Neuronal stem cell (in vitro differentiated cells): ENCODE results near the gene CDC6.

Experiments used
- DNase-seq: peaks from one replicate; pipeline ENCODE4 v3.0.0-alpha.2; 2013; ENCODE audit warnings: low spot score
- H2AFZ ChIP-seq: one replicate; pipeline ENCODE4 v1.6.1; 2013; ENCODE audit warnings: mild to moderate bottlenecking, low read length, inconsistent platforms
- H2AK5ac ChIP-seq: 2 replicates; pipeline ENCODE4 v1.6.1; 2013; ENCODE audit warnings: low read depth, mild to moderate bottlenecking, inconsistent platforms, low read length, moderate library complexity, mixed read lengths
- H2BK120ac ChIP-seq: 2 replicates; pipeline ENCODE4 v1.6.1; 2013; ENCODE audit warnings: low read depth, mild to moderate bottlenecking, inconsistent platforms, low read length, moderate library complexity, mixed read lengths
- H2BK12ac ChIP-seq: one replicate; pipeline ENCODE4 v1.6.1; 2013; ENCODE audit warnings: low read length, inconsistent platforms
- H2BK15ac ChIP-seq: 2 replicates; pipeline ENCODE4 v1.6.1; 2013; ENCODE audit warnings: mild to moderate bottlenecking, low read length, inconsistent platforms, mixed read lengths
- H2BK5ac ChIP-seq: one replicate; pipeline ENCODE4 v1.6.1; 2013; ENCODE audit warnings: inconsistent platforms, mild to moderate bottlenecking, low read length, moderate library complexity
- H3K14ac ChIP-seq: one replicate; pipeline ENCODE4 v1.6.1; 2013; ENCODE audit warnings: low read length, inconsistent platforms
- H3K18ac ChIP-seq: 2 replicates; pipeline ENCODE4 v1.6.1; 2013; ENCODE audit warnings: low read length, inconsistent platforms
- H3K23ac ChIP-seq: 2 replicates; pipeline ENCODE4 v1.6.1; 2013; ENCODE audit warnings: low read depth, mild to moderate bottlenecking, mixed read lengths, low read length, inconsistent platforms; ENCODE audit not compliant: poor library complexity
- H3K27ac ChIP-seq: replicated peaks from 3 replicates; pipeline ENCODE4 v1.5.1; 2013; ENCODE audit warnings: low read length, inconsistent platforms
- H3K27me3 ChIP-seq, 3 experiments: 2 replicates each; pipeline ENCODE4 v1.6.1; 2013; ENCODE audit warnings: low read length in 3 of 3, mild to moderate bottlenecking in 2 of 3, inconsistent platforms in 1 of 3, low read depth in 1 of 3, mixed read lengths in 1 of 3, moderate library complexity in 1 of 3; ENCODE audit not compliant: control insufficient read depth in 3 of 3, insufficient read depth in 3 of 3
- H3K36me3 ChIP-seq, 2 donors: replicated peaks in 1 of 2; 2 replicates each; pipeline ENCODE4 v1.6.1; 2013; ENCODE audit warnings: low read length in 2 of 2; ENCODE audit not compliant: control insufficient read depth in 2 of 2, insufficient read depth in 2 of 2
- H3K4ac ChIP-seq: 2 replicates; pipeline ENCODE4 v1.6.1; 2013; ENCODE audit warnings: inconsistent platforms, mild to moderate bottlenecking, low read length, moderate library complexity
- H3K4me1 ChIP-seq, 2 donors: 1 replicate in 1 of 2; 2 replicates in 1 of 2; pipeline ENCODE4 v1.6.1; 2013; ENCODE audit warnings: low read length in 2 of 2, low read depth in 1 of 2; ENCODE audit not compliant: control insufficient read depth in 2 of 2, insufficient read depth in 1 of 2
- H3K4me2 ChIP-seq: one replicate; pipeline ENCODE4 v1.6.1; 2013; ENCODE audit warnings: mild to moderate bottlenecking, low read length, inconsistent platforms; ENCODE audit not compliant: insufficient read depth, poor library complexity, severe bottlenecking
- H3K4me3 ChIP-seq, 2 donors: 2 replicates each; pipeline ENCODE4 v1.5.1; 2013; ENCODE audit warnings: low read length in 2 of 2, mild to moderate bottlenecking in 2 of 2, inconsistent platforms in 1 of 2, moderate library complexity in 1 of 2
- H3K79me1 ChIP-seq: one replicate; pipeline ENCODE4 v1.6.1; 2013; ENCODE audit warnings: low read depth, mild to moderate bottlenecking, inconsistent platforms, low read length, moderate library complexity
- H3K9ac ChIP-seq: one replicate; pipeline ENCODE4 v1.6.1; 2013; ENCODE audit warnings: mild to moderate bottlenecking, low read depth, low read length, inconsistent platforms; ENCODE audit not compliant: poor library complexity
- H3K9me3 ChIP-seq, 2 donors: replicated peaks in 1 of 2; 2 replicates each; pipeline versions ENCODE3 to v1.6.1; 2013; ENCODE audit warnings: low read length in 2 of 2, mild to moderate bottlenecking in 2 of 2, inconsistent platforms in 1 of 2, low read depth in 1 of 2, mixed read lengths in 1 of 2, moderate library complexity in 1 of 2; ENCODE audit not compliant: control insufficient read depth in 2 of 2, insufficient read depth in 1 of 2
- H4K8ac ChIP-seq: one replicate; pipeline ENCODE4 v1.6.1; 2013; ENCODE audit warnings: low read depth, mild to moderate bottlenecking, inconsistent platforms, low read length, moderate library complexity
- H4K91ac ChIP-seq: one replicate; pipeline ENCODE4 v1.6.1; 2013; ENCODE audit warnings: low read length, low read depth, mild to moderate bottlenecking, inconsistent platforms; ENCODE audit not compliant: poor library complexity
- WGBS, 2 donors: extraction: QIAGEN DNeasy Blood & Tissue Kit; methylation state at CpG; one replicate each; pipeline ENCODE4 v1.1.7; 2013; ENCODE audit warnings: missing lambda C conversion rate in 2 of 2, mixed read lengths in 1 of 2; ENCODE audit not compliant: insufficient read length in 2 of 2, insufficient replicate concordance in 1 of 2; ENCODE audit errors: extremely low coverage in 2 of 2; 5-methylcytosine and 5-hydroxymethylcytosine counted together

The CDC6 gene

DNA sequence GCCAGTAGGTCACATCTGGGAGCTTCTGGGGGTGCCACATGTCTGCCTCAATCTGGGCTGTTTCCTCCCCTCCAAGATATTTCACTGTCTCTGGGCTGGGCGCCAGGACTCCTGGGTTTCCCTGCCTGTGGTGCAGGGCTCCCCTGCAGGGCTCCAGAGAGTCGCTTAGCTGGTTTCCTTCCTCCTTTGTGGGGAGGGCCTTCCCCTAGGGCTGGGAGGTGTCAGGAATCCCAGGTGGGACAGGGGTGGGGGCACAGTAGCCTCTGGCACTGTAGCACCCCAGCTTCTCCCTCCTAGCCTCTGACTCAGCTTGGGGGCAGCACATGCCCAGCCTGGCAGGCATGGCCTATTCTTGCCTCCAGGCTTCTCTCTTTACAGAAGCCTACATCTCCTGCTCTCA is 23.9 kb downstream of the CDC6 start:
- Histone ChIP-seq H3K4me3 (no peak overlapping the region), H3K9ac (no peak overlapping the region), H3K18ac (no peak overlapping the region), H2AFZ (no peak overlapping the region), H4K91ac (peak overlapping the region; percentile 89), H3K4me2 (no peak overlapping the region), H2BK5ac (no peak overlapping the region), H2AK5ac (no peak overlapping the region), H2BK15ac (no peak overlapping the region), H2BK120ac (no peak overlapping the region), H3K9me3 (peaks cover 0 to 3% of the 10 kb centered on the region in 2 donors), H3K14ac (no peak overlapping the region), H3K36me3 (no peaks in the 10 kb centered on the region), H4K8ac (no peak overlapping the region), H2BK12ac (peak overlapping the region; percentile 12), H3K27ac (no peak overlapping the region), H3K23ac (no peak overlapping the region), H3K27me3 (peaks cover 0 to 5% (median 0%) of the 10 kb centered on the region in 3 experiments), H3K4ac (no peak overlapping the region), H3K4me1 (peaks cover 21 to 33% of the 10 kb centered on the region in 2 donors), H3K79me1 (peaks cover 2% of the 10 kb centered on the region)
- DNase-seq: no peak
- WGBS, 2 donors: no CpG with 5 or more reads among the region's 2 CpGs

DNA sequence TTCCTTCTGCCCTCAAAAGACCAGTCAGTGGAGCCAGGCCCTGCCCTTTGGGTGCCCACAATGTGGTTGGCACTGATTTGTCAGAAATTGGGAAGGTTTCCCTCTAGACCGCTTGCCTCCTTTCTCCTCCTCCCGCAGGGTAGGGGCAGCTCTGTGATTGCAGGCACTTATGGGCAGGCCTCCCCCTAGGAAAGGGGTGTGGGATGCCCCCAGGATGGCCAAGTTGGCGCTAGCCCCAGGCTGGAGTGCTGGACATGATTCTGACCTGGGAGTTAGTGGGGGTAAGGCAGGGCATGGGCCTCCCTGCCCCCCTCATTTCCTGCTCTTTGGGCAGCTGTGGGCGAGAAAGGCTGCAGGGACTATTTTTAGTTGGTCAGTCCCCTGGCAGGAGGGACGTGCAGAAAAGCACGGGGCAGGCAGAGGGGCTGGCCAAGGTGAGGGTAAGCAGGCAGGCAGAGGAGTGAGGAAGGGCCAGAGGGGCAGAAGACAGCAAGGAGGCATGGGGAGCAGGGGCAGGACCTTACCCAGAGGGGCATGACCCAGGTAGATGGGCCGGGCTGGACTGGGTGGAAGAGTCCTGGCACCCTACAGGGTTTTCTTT is 24.6 kb downstream of the CDC6 start:
- WGBS, 2 donors: no CpG with 5 or more reads among the region's 7 CpGs
- H3K9ac ChIP-seq: no peak overlapping the region
- no peak for DNase-seq

DNA sequence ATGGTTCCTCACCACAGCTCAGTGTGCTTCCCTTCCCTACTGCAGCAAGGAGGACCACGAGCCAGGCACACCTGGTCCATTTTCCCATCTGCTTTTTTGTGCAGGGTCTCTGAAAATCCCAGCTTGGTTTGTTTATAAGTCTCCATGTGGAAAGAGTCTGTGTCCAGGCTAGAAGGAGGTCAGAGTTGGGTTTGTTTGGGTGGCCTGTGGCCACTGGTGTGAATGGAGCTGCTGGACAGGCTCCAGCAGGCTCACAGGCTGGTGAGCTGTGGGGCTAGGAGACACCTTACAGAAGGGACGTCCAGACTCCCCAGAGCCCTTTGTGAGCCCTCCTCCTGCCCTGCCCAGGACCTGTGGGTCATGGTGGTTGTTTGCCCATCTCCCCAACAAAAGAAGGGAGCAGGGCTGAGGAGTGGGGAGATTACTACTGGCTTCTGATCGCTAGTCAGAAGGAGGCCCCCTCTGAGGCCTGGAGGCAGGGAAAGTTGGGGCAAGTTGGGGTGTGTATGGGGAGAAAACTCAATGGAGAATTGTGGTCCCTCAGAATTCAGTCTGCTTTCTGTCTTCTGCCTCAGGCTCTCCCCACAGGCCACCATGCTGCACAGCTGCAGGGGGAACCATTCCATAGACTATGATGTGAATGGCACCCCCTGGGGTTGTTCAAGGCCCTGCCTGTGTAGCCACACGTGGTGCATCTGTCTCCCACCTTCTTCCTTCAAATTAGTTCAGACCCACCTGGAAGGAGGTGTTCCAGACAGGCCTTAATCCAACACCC is 25.4 kb downstream of the CDC6 start:
- Histone ChIP-seq H3K9me3 (peaks cover 0 to 3% of the 10 kb centered on the region in 2 donors), H3K4me3 (no peak overlapping the region), H3K9ac (no peak overlapping the region), H3K18ac (no peak overlapping the region), H2BK15ac (peak overlapping the region; percentile 76), H3K36me3 (no peaks in the 10 kb centered on the region), H2AFZ (no peak overlapping the region), H3K79me1 (peaks cover 2% of the 10 kb centered on the region), H3K27ac (no peak overlapping the region), H3K4me1 (peaks cover 19 to 28% of the 10 kb centered on the region in 2 donors), H2BK120ac (no peak overlapping the region), H2BK5ac (peak overlapping the region; percentile 16), H4K91ac (no peak overlapping the region), H3K23ac (no peak overlapping the region), H2BK12ac (no peak overlapping the region), H2AK5ac (peak overlapping the region; percentile 34), H3K27me3 (peaks cover 0 to 10% (median 0%) of the 10 kb centered on the region in 3 experiments), H3K4me2 (no peak overlapping the region), H3K14ac (no peak overlapping the region), H4K8ac (no peak overlapping the region), H3K4ac (no peak overlapping the region)
- WGBS, 2 donors: no CpG with 5 or more reads among the region's 4 CpGs
- no peak for DNase-seq

More for the DNA sequence above, 24.6 kb downstream of the CDC6 start:
- Histone ChIP-seq H3K79me1 (peaks cover 2% of the 10 kb centered on the region), H2AFZ (no peak overlapping the region), H3K36me3 (no peaks in the 10 kb centered on the region), H2BK120ac (no peak overlapping the region), H3K4ac (no peak overlapping the region), H2AK5ac (no peak overlapping the region), H3K23ac (no peak overlapping the region), H3K9me3 (peaks cover 0 to 3% of the 10 kb centered on the region in 2 donors), H3K27me3 (peaks cover 0 to 10% (median 0%) of the 10 kb centered on the region in 3 experiments), H2BK12ac (peak overlapping the region; percentile 27), H3K18ac (peak overlapping the region; percentile 48), H3K27ac (no peak overlapping the region), H3K4me1 (peaks cover 20 to 32% of the 10 kb centered on the region in 2 donors), H2BK15ac (peak overlapping the region; percentile 33), H4K8ac (no peak overlapping the region), H4K91ac (no peak overlapping the region), H3K4me2 (no peak overlapping the region), H3K4me3 (no peak overlapping the region), H3K14ac (no peak overlapping the region), H2BK5ac (no peak overlapping the region)
